Measurements from ENCODE around the gene MEI1.
"Not testable (repeated sequence)": the region's sequence is repeated elsewhere in the genome, so short reads cannot be mapped to it uniquely, and the experiment has no call there.

The MEI1 gene

DNA sequence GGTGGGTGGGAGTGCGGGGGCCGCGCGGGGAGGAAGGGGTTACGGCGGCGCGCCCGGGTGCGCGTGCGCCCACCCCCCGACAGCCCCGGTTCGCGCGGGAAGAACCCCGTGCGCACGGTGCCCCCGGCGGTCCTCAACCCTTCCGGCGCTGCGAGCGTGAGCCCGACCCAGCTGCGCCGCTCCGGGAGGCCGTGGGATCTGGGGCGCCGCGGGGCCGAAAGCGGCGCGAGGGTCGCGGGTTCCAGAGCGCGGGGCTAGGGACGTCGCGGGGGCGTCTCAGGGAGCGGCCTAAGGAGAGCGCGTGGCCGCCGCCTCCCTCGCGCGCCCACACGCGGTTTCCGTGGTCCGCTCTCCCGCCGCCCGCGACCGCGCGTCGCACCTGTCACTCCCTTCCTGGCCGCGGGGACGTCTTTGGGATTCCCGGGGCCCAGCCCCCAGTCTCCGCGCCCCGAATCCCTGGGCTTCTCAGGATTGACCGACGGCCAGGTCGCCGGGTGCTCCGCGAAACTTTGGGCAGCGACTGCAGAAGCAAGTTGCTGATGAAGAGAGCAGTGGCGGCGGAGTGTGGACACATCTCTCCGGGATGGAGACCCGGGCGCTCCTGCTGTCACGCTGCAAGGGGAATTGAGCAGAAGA is 134.2 kb downstream of the MEI1 start:
- no peak for DNase-seq (ENCODE audit: extremely low read depth, low read depth)
- TF ChIP-seq, protein P1, sequence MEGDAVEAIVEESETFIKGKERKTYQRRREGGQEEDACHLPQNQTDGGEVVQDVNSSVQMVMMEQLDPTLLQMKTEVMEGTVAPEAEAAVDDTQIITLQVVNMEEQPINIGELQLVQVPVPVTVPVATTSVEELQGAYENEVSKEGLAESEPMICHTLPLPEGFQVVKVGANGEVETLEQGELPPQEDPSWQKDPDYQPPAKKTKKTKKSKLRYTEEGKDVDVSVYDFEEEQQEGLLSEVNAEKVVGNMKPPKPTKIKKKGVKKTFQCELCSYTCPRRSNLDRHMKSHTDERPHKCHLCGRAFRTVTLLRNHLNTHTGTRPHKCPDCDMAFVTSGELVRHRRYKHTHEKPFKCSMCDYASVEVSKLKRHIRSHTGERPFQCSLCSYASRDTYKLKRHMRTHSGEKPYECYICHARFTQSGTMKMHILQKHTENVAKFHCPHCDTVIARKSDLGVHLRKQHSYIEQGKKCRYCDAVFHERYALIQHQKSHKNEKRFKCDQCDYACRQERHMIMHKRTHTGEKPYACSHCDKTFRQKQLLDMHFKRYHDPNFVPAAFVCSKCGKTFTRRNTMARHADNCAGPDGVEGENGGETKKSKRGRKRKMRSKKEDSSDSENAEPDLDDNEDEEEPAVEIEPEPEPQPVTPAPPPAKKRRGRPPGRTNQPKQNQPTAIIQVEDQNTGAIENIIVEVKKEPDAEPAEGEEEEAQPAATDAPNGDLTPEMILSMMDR (IDR thresholded peaks at IDR 0.05; ENCODE audit: low read depth, low read length, missing control alignments): no peak
- H3K4me3 ChIP-seq (replicated peaks; ENCODE audit: low read depth, low read length): peak overlapping the region; percentile 81

DNA sequence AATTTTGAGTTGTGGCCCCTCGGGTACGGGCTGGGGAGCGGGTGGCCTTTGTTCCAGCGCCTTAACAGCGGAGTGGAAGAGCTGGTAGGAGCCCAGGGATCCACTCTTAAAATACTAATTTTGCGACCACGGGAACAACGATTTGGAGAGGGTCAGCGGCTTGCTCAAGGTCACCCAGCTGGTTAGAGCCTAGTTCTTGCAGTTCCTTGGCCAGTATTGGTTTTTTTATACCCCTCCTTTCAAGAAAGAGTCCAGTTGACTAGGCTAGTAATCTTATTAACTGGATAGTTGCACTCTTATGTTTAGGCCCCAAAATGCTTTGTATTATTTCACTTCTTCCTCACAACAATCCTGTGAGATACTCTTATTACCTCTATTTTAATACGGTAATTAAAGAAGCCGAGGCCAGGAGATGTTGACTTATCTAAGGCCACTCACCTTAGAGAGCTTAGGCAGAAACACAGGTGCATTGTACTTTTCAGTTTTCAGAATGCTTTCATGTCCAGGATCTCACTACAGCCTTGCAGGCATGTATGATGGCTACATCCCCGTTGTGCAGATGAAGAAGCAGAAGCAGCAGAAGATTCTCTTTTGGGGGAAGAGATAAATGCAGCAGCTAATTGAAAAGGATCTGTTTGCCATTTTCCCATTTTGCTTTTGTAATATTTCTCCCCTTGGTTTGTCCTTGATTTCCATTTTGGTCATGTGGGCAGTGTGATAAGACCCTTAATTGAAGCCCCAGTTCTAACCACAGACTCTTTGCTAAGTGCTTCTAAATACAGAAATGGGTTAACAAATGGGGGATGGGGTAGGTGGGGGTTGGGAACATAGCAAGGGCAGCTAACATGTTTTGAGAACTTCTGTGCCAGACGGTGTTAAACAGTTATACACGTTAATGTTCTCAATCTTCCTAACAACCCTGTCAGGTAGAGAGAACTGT is 135.0 kb downstream of the MEI1 start:
- no peak for DNase-seq (ENCODE audit: extremely low read depth, low read depth)
- peak overlapping the region; percentile 81 for H3K4me3 ChIP-seq (replicated peaks; ENCODE audit: low read depth, low read length)
- TF ChIP-seq, protein P1 (IDR thresholded peaks at IDR 0.05; ENCODE audit: low read depth, low read length, missing control alignments): no peak

DNA sequence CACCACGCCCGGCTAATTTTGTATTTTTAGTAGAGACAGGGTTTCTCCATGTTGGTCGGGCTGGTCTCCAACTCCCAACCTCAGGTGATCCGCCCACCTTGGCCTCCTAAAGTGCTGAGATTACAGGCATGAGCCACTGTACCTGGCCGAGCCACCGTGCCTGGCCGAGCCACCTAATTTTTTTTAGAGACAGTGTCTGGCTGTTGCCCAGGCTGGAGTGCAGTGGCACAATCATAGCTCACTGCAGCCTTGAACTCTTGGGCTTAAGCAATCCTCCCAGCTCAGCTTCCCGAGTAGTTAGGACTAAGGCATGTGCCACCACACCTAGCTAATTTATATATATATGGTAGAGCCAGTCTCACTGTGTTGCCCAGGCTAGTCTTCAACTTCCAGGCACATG is 136.2 kb downstream of the MEI1 start:
- H3K4me3 ChIP-seq (replicated peaks; ENCODE audit: low read depth, low read length); DNase-seq (ENCODE audit: extremely low read depth, low read depth): not testable (repeated sequence)

DNA sequence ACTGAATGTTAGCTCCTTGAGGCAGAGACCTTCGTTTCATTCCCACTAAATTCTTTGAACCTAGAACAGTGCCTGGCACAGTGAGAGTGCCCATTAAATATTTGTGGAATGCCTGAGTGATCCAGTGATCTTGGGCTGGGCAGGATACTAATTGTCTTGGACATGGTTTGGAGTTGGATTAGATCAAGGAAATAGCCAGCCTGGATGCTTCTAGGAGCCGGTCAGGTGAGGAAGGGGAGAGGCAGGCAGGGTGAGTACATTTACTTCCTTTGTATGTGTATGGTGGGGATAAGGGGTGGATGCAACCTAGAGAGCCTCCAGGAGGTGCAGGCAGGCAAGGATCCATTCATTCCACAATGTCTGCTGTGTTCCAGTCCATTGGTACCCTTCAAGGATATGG is 137.2 kb downstream of the MEI1 start:
- no peak overlapping the region for H3K4me3 ChIP-seq (replicated peaks; ENCODE audit: low read depth, low read length)
- TF ChIP-seq, protein P1 (IDR thresholded peaks at IDR 0.05; ENCODE audit: low read depth, low read length, missing control alignments): no peak

DNA sequence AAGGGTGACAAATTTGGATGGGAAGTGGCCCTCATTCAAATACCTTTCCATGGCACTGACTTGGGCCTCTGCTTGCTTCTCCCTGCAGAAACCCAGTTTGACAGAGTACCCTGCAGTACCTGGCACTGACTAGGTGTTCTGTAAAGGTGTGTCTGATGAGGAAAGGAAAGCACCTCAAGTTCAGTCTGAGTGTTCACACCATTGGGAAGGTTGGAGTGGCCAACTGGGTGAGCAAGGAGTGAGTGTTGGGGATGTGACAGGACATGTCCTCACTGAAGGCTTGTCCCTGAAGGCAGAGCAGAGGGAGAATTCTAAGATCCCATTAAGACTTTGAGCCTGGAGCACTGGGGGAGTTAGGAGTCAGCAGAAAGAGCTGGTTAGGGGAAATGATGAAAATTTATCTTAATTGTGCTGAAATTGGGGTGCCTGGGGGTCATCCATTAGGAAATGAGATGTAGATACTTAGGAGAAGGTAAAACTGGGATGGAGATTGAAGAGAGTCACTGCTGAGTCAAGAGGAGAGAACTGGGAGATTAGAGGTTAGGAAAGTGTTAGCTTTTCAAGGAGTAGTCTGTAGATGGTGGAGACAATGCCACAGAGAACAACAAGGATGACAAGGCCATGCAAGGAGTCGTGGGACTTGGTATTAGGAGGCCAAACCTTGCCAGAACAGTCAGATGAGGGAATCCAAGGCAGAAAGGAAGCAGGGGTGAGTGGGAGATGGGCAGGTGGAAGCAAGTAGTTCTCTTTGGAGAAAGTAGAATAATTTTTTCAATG is 139.7 kb downstream of the MEI1 start:
- TF ChIP-seq, protein P1 (IDR thresholded peaks at IDR 0.05; ENCODE audit: low read depth, low read length, missing control alignments): no peak
- no peak overlapping the region for H3K4me3 ChIP-seq (replicated peaks; ENCODE audit: low read depth, low read length)
- no peak for DNase-seq (ENCODE audit: extremely low read depth, low read depth)

More for the DNA sequence above, 137.2 kb downstream of the MEI1 start:
- DNase-seq (ENCODE audit: extremely low read depth, low read depth): no peak

DNA sequence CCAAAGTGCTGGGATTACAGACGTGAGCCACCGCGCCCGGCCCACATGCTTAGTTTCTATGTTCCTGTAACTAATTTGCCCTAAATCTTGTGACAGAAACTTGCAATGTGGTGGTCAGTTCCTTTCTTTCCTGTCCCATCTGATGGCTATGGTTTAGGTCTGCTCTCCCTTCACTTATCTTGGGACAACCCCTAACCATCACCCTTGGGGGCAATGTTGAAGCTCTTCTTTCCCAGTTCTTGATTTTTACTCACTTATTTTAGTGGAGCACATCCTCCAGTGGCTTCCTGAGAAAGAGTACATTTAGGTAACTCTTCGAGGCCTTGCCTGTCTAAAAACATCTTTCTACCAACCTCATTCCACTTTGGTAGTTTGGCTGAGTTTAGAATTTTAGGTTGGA is 140.9 kb downstream of the MEI1 start:
- DNase-seq (ENCODE audit: extremely low read depth, low read depth): no peak
- no peak overlapping the region for H3K4me3 ChIP-seq (replicated peaks; ENCODE audit: low read depth, low read length)
- TF ChIP-seq, protein P1 (IDR thresholded peaks at IDR 0.05; ENCODE audit: low read depth, low read length, missing control alignments): no peak

All from HFF-Myc (cell line).